Adrenal gland (tissue), 5 donors: ENCODE data around the gene PIAS3.

Experiments
- CTCF ChIP-seq, 6 experiments: fragments of 450-650 bp in 4 of 6; fragments of 200-600 bp in 2 of 6; sonication (generic) in 1 of 6; IDR thresholded peaks; 1 replicate in 5 of 6; 2 replicates in 1 of 6; pipeline versions ENCODE4 v1.5.1 to v1.8.0; 2016 to 2021; ENCODE audit warnings: antibody characterized with exemption in 6 of 6, mild to moderate bottlenecking in 2 of 6, moderate library complexity in 1 of 6
- POLR2A ChIP-seq, 2 donors: fragments of 450-650 bp; IDR thresholded peaks; one replicate each; pipeline ENCODE4 v1.6.1; 2017; ENCODE audit warnings: antibody characterized with exemption in 2 of 2, mild to moderate bottlenecking in 2 of 2, moderate library complexity in 1 of 2
- donor health status: DM: no; HTN: no; CAD: no.

- TF ChIP-seq POLR2A (IDR thresholded peaks at IDR 0.05) = no peak
- no peak for TF ChIP-seq CTCF (IDR thresholded peaks at IDR 0.05)
These were observed 30.8 kb upstream of the PIAS3 start for GRCh38 chr1:145889722-145890121.
